AG10803 (cell line): ENCODE results near the gene SLITRK4.

Source experiments
- DNase-seq: peaks from one replicate; pipeline ENCODE4 v3.0.0; 2010; ENCODE audit warnings: low read depth
- H3K4me3 ChIP-seq: 2 replicates; pipeline ENCODE4 v1.5.1; 2011; ENCODE audit warnings: mild to moderate bottlenecking, low read length, control low read depth
- CTCF ChIP-seq: conservative IDR thresholded peaks from 2 replicates; pipeline ENCODE4 v1.5.1; 2011; ENCODE audit warnings: mild to moderate bottlenecking, low read length, control low read depth, inconsistent platforms

Gene SLITRK4

GRCh38 chrX:143632625-143633410, 3.1 kb downstream of the SLITRK4 start:
- no peak overlapping the region for H3K4me3 ChIP-seq
- TF ChIP-seq CTCF, result no peak
- no peak for DNase-seq

GRCh38 chrX:143623657-143624056, 12.2 kb downstream of the SLITRK4 start:
- DNase-seq, result no peak
- no peak for TF ChIP-seq CTCF
- no peak overlapping the region for H3K4me3 ChIP-seq

GRCh38 chrX:143621276-143621675, 14.6 kb downstream of the SLITRK4 start:
- TF ChIP-seq CTCF, result no peak
- DNase-seq, result no peak
- H3K4me3 ChIP-seq, result no peak overlapping the region

GRCh38 chrX:143615851-143616250, 20.1 kb downstream of the SLITRK4 start:
- no peak for TF ChIP-seq CTCF
- no peak for DNase-seq
- no peak overlapping the region for H3K4me3 ChIP-seq

- DNase-seq, result no peak
- TF ChIP-seq CTCF, result no peak
- no peak overlapping the region for H3K4me3 ChIP-seq
Observed at GRCh38 chrX:143601809-143602208, 34.1 kb downstream of the SLITRK4 start.

- H3K4me3 ChIP-seq, result no peak overlapping the region
- no peak for DNase-seq
- no peak for TF ChIP-seq CTCF
Observed at GRCh38 chrX:143581240-143581639, 54.7 kb downstream of the SLITRK4 start.

GRCh38 chrX:143580266-143580665, 55.6 kb downstream of the SLITRK4 start:
- no peak for TF ChIP-seq CTCF

More at GRCh38 chrX:143580266-143580665, 55.6 kb downstream of the SLITRK4 start:
- H3K4me3 ChIP-seq, result no peak overlapping the region
- no peak for DNase-seq
